Muscle of leg (tissue), 11 donors: ENCODE measurements around the gene SRD5A3. TPM values are rescaled to one million over a fixed set of nuclear protein-coding genes. Genes with fewer than 3 reads are reported as not detected.
"Not testable (repeated sequence)": the region's sequence is repeated elsewhere in the genome, so short reads cannot be mapped to it uniquely, and the experiment has no call there.

ENCODE experiments used
- DNase-seq: peaks from one replicate; pipeline ENCODE4 v3.0.0; 2013
- H3K27ac ChIP-seq: one replicate; pipeline ENCODE4 v1.5.1; 2013; ENCODE audit warnings: mild to moderate bottlenecking, low read length, control low read depth
- H3K27me3 ChIP-seq: one replicate; pipeline ENCODE4 v1.6.1; 2013; ENCODE audit warnings: low read length; ENCODE audit not compliant: control insufficient read depth, insufficient read depth
- H3K36me3 ChIP-seq: one replicate; pipeline ENCODE4 v1.6.1; 2013; ENCODE audit warnings: low read length; ENCODE audit not compliant: control insufficient read depth, insufficient read depth
- H3K4me1 ChIP-seq: one replicate; pipeline ENCODE4 v1.6.1; 2013; ENCODE audit warnings: low read length; ENCODE audit not compliant: control insufficient read depth, insufficient read depth
- H3K4me3 ChIP-seq: one replicate; pipeline ENCODE4 v1.5.1; 2013; ENCODE audit warnings: low read length, control low read depth
- H3K9me3 ChIP-seq: replicated peaks from 2 replicates; pipeline ENCODE4 v1.6.1; 2013; ENCODE audit warnings: low read depth, low read length; ENCODE audit not compliant: control insufficient read depth
- WGBS: methylation state at CpG from one replicate; pipeline ENCODE4 v1.1.5; 2013; ENCODE audit warnings: missing lambda C conversion rate; ENCODE audit not compliant: insufficient coverage; 5-methylcytosine and 5-hydroxymethylcytosine counted together
- polyA plus RNA-seq, 8 donors: library from polyadenylated mRNA; unstranded; fragments of 120-200 nt; gene quantifications; one replicate each; pipeline versions ENCODE4 v1.2.1 to v1.2.3, GENCODE V29; 2013; ENCODE audit warnings: inconsistent platforms in 1 of 8, low replicate concordance in 1 of 8; ENCODE audit not compliant: insufficient read length in 8 of 8, insufficient read depth in 1 of 8
- total RNA-seq: library from RNA; stranded (reverse); fragments of 120-200 nt; gene quantifications from one replicate; pipeline ENCODE4 v1.2.4, GENCODE V29; 2013

Gene SRD5A3
- total and polyA plus RNA-seq, 9 donors, result 11.1 to 22.2 (median 13.7) TPM

GRCh38 chr4:55343887-55344286 is 2.2 kb upstream of the SRD5A3 start:
- Histone ChIP-seq H3K4me1 (peaks cover 7% of the 10 kb centered on the region), H3K36me3 (no peaks in the 10 kb centered on the region), H3K9me3 (no peaks in the 10 kb centered on the region), H3K27ac (no peak overlapping the region), H3K4me3 (no peak overlapping the region), H3K27me3 (no peaks in the 10 kb centered on the region)
- 50% methylated on average over 2 of the region's 7 CpGs for WGBS
- DNase-seq, result peak; percentile 71

GRCh38 chr4:55345054-55345453 is 988 bp upstream of the SRD5A3 start:
- no peaks in the 10 kb centered on the region for H3K36me3 ChIP-seq
- no peak for DNase-seq
- H3K4me3 ChIP-seq, result no peak overlapping the region
- WGBS, result no CpG with 5 or more reads among the region's 3 CpGs
- H3K9me3 ChIP-seq, result no peaks in the 10 kb centered on the region
- H3K4me1 ChIP-seq, result peaks cover 7% of the 10 kb centered on the region
- no peak overlapping the region for H3K27ac ChIP-seq
- no peaks in the 10 kb centered on the region for H3K27me3 ChIP-seq

- WGBS, result 18% methylated on average over 4 of the region's 16 CpGs
- no peaks in the 10 kb centered on the region for H3K9me3 ChIP-seq
Observed at GRCh38 chr4:55346851-55347255, 811 bp downstream of the SRD5A3 start.

GRCh38 chr4:55347610-55348228 is 1.7 kb downstream of the SRD5A3 start:
- H3K27ac ChIP-seq, result no peak overlapping the region
- no peaks in the 10 kb centered on the region for H3K27me3 ChIP-seq
- peaks cover 4% of the 10 kb centered on the region for H3K36me3 ChIP-seq
- no peak for DNase-seq
- H3K4me1 ChIP-seq, result peaks cover 7% of the 10 kb centered on the region
- H3K9me3 ChIP-seq, result no peaks in the 10 kb centered on the region
- H3K4me3 ChIP-seq, result no peak overlapping the region
- 79% methylated on average over 2 of the region's 3 CpGs for WGBS

More at GRCh38 chr4:55346851-55347255, 811 bp downstream of the SRD5A3 start:
- Histone ChIP-seq H3K27ac (peak overlapping the region; percentile 92), H3K4me1 (peaks cover 7% of the 10 kb centered on the region), H3K27me3 (no peaks in the 10 kb centered on the region), H3K4me3 (peak overlapping the region; percentile 85), H3K36me3 (peaks cover 4% of the 10 kb centered on the region)
- DNase-seq, result no peak

GRCh38 chr4:55348466-55348865 is 2.4 kb downstream of the SRD5A3 start:
- no CpG with 5 or more reads among the region's 3 CpGs for WGBS

GRCh38 chr4:55350870-55351269 is 4.8 kb downstream of the SRD5A3 start:
- WGBS, result 98% methylated on average over 8 of the region's 10 CpGs
- not testable (repeated sequence) for H3K36me3 ChIP-seq, H3K27ac ChIP-seq, H3K4me1 ChIP-seq, H3K4me3 ChIP-seq, H3K27me3 ChIP-seq, DNase-seq, H3K9me3 ChIP-seq

More at GRCh38 chr4:55348466-55348865, 2.4 kb downstream of the SRD5A3 start:
- Histone ChIP-seq H3K36me3 (peaks cover 4% of the 10 kb centered on the region), H3K4me3 (no peak overlapping the region), H3K4me1 (peaks cover 7% of the 10 kb centered on the region), H3K27ac (no peak overlapping the region), H3K27me3 (no peaks in the 10 kb centered on the region), H3K9me3 (no peaks in the 10 kb centered on the region)
- DNase-seq, result no peak

GRCh38 chr4:55351824-55352223 is 5.8 kb downstream of the SRD5A3 start:
- Histone ChIP-seq H3K27ac (no peak overlapping the region), H3K4me3 (no peak overlapping the region), H3K36me3 (peaks cover 4% of the 10 kb centered on the region), H3K4me1 (peaks cover 5% of the 10 kb centered on the region), H3K27me3 (no peaks in the 10 kb centered on the region), H3K9me3 (no peaks in the 10 kb centered on the region)
- no peak for DNase-seq

- Histone ChIP-seq H3K4me3 (no peak overlapping the region), H3K4me1 (no peaks in the 10 kb centered on the region), H3K27ac (no peak overlapping the region), H3K27me3 (no peaks in the 10 kb centered on the region), H3K36me3 (peaks cover 4% of the 10 kb centered on the region), H3K9me3 (no peaks in the 10 kb centered on the region)
- no peak for DNase-seq
- 100% methylated on average over 2 of the region's 2 CpGs for WGBS
Observed at GRCh38 chr4:55352726-55353125, 6.7 kb downstream of the SRD5A3 start.

GRCh38 chr4:55353228-55353747 is 7.2 kb downstream of the SRD5A3 start:
- H3K27ac ChIP-seq, H3K4me1 ChIP-seq, H3K4me3 ChIP-seq, H3K27me3 ChIP-seq, H3K36me3 ChIP-seq, DNase-seq, H3K9me3 ChIP-seq: not testable (repeated sequence)
- 95% methylated on average over 11 of the region's 13 CpGs for WGBS

GRCh38 chr4:55354648-55355047 is 8.6 kb downstream of the SRD5A3 start:
- no peaks in the 10 kb centered on the region for H3K4me1 ChIP-seq
- DNase-seq, result no peak
- H3K4me3 ChIP-seq, result no peak overlapping the region
- no peaks in the 10 kb centered on the region for H3K9me3 ChIP-seq
- H3K27me3 ChIP-seq, result no peaks in the 10 kb centered on the region
- WGBS, result 88% methylated on average over 8 of the region's 8 CpGs
- no peak overlapping the region for H3K27ac ChIP-seq
- H3K36me3 ChIP-seq, result peaks cover 7% of the 10 kb centered on the region

GRCh38 chr4:55355555-55355954 is 9.5 kb downstream of the SRD5A3 start:
- peaks cover 8% of the 10 kb centered on the region for H3K36me3 ChIP-seq
- no peaks in the 10 kb centered on the region for H3K27me3 ChIP-seq
- WGBS, result no CpG with 5 or more reads among the region's 6 CpGs

More at GRCh38 chr4:55355555-55355954, 9.5 kb downstream of the SRD5A3 start:
- no peak overlapping the region for H3K4me3 ChIP-seq
- DNase-seq, result no peak
- H3K4me1 ChIP-seq, result no peaks in the 10 kb centered on the region
- H3K9me3 ChIP-seq, result no peaks in the 10 kb centered on the region
- no peak overlapping the region for H3K27ac ChIP-seq
